Keratinocyte (primary cell): ENCODE data around the gene ERI3. TPM values are rescaled to one million over a fixed set of nuclear protein-coding genes. Genes with fewer than 3 reads are reported as not detected.

Source experiments
- DNase-seq: peaks from one replicate; pipeline ENCODE4 v3.0.0-alpha.2; 2011; ENCODE audit warnings: low read depth, missing footprints, low spot score
- FAIRE-seq: peaks from 2 replicates; lab custom pipeline; 2011; peaks lifted over from hg19 to GRCh38; lab: Jason Lieb, UNC
- H2AFZ ChIP-seq: 2 replicates; pipeline ENCODE4 v1.6.0; 2012; ENCODE audit warnings: low read length, control low read depth, inconsistent platforms; ENCODE audit not compliant: control insufficient read depth
- H3K27ac ChIP-seq: 2 replicates; pipeline ENCODE4 v1.5.1; 2011; ENCODE audit warnings: low read length; ENCODE audit not compliant: control insufficient read depth, insufficient read depth
- H3K27me3 ChIP-seq: 3 replicates; pipeline ENCODE4 v1.6.0; 2011; ENCODE audit warnings: low read length; ENCODE audit not compliant: control insufficient read depth, insufficient read depth; ENCODE audit errors: extremely low read depth
- H3K36me3 ChIP-seq, 2 experiments: 2 replicates in 1 of 2; 3 replicates in 1 of 2; pipeline ENCODE4 v1.5.1; 2011; ENCODE audit warnings: low read length in 2 of 2, mild to moderate bottlenecking in 1 of 2; ENCODE audit not compliant: control insufficient read depth in 2 of 2, insufficient read depth in 2 of 2; ENCODE audit errors: extremely low read depth in 1 of 2
- H3K4me1 ChIP-seq: 3 replicates; pipeline ENCODE4 v1.5.1; 2011; ENCODE audit warnings: low read length; ENCODE audit not compliant: control insufficient read depth, insufficient read depth; ENCODE audit errors: extremely low read depth
- H3K4me2 ChIP-seq: 3 replicates; pipeline ENCODE4 v1.6.0; 2011; ENCODE audit warnings: low read depth, low read length; ENCODE audit not compliant: control insufficient read depth, insufficient read depth; ENCODE audit errors: extremely low read depth
- H3K4me3 ChIP-seq, 3 experiments: fragments of 200-600 bp in 1 of 3; sonication (generic) in 1 of 3; 2 replicates in 2 of 3; 3 replicates in 1 of 3; pipeline ENCODE4 v1.5.1; 2011 to 2016; ENCODE audit warnings: low read length in 3 of 3, mild to moderate bottlenecking in 3 of 3, control low read depth in 2 of 3, inconsistent platforms in 1 of 3, low read depth in 1 of 3, mixed read lengths in 1 of 3, mixed run types in 1 of 3, moderate library complexity in 1 of 3; ENCODE audit not compliant: control insufficient read depth in 2 of 3, insufficient read depth in 2 of 3; ENCODE audit errors: extremely low read depth in 1 of 3
- H3K79me2 ChIP-seq: 2 replicates; pipeline ENCODE4 v1.6.0; 2012; ENCODE audit warnings: low read length; ENCODE audit not compliant: control insufficient read depth, insufficient read depth
- H3K9ac ChIP-seq: 3 replicates; pipeline ENCODE4 v1.6.0; 2011; ENCODE audit warnings: low read length; ENCODE audit not compliant: control insufficient read depth, insufficient read depth; ENCODE audit errors: extremely low read depth
- H3K9me1 ChIP-seq: 3 replicates; pipeline ENCODE4 v1.6.0; 2011; ENCODE audit warnings: low read length; ENCODE audit not compliant: control insufficient read depth, insufficient read depth; ENCODE audit errors: extremely low read depth
- H3K9me3 ChIP-seq: 2 replicates; pipeline ENCODE4 v1.5.1; 2012; ENCODE audit warnings: low read depth, low read length; ENCODE audit not compliant: control insufficient read depth
- H4K20me1 ChIP-seq: 3 replicates; pipeline ENCODE4 v1.6.0; 2011; ENCODE audit warnings: low read length; ENCODE audit not compliant: control insufficient read depth, insufficient read depth; ENCODE audit errors: extremely low read depth
- CTCF ChIP-seq, 3 experiments: IDR thresholded peaks in 1 of 3; conservative IDR thresholded peaks in 1 of 3; optimal IDR thresholded peaks in 1 of 3; 2 replicates in 2 of 3; 3 replicates in 1 of 3; pipeline versions ENCODE3 to v1.5.1; 2011; ENCODE audit warnings: low read length in 3 of 3, mild to moderate bottlenecking in 3 of 3, moderate library complexity in 2 of 3, control low read depth in 1 of 3, inconsistent platforms in 1 of 3; ENCODE audit not compliant: insufficient read depth in 2 of 3; ENCODE audit errors: extremely low read depth in 1 of 3
- EZH2 ChIP-seq: IDR thresholded peaks from one replicate; pipeline ENCODE4 v1.6.1; 2012; ENCODE audit warnings: inconsistent platforms, mild to moderate bottlenecking, low read length, moderate library complexity
- dilution Hi-C: fragments of 300-500 bp; cut with MboI; formaldehyde crosslinking; loops from one replicate; pipeline ENCODE4 v1.7.0; 2020; ENCODE audit warnings: low sequenced_read_pairs; ENCODE audit not compliant: extremely low pct_ligation_motif_present
- polyA plus RNA-seq, 5 experiments: library from polyadenylated mRNA; depleted of rRNA in 3 of 5; stranded (reverse) in 3 of 5; stranded (forward) in 1 of 5; unstranded in 1 of 5; fragments of >200 nt; gene quantifications; 1 replicate in 1 of 5; 2 replicates in 3 of 5; 3 replicates in 1 of 5; pipeline versions ENCODE4 v1.2.1 to v1.2.3, GENCODE V29; 2011 to 2012; ENCODE audit warnings: missing spikeins in 2 of 5, low read depth in 1 of 5, low replicate concordance in 1 of 5

ERI3 gene
- polyA plus RNA-seq, 1 donor (not counting 4 experiments of a cell fraction or from before 2014, with no cell fraction given): 43.7 TPM

DNA sequence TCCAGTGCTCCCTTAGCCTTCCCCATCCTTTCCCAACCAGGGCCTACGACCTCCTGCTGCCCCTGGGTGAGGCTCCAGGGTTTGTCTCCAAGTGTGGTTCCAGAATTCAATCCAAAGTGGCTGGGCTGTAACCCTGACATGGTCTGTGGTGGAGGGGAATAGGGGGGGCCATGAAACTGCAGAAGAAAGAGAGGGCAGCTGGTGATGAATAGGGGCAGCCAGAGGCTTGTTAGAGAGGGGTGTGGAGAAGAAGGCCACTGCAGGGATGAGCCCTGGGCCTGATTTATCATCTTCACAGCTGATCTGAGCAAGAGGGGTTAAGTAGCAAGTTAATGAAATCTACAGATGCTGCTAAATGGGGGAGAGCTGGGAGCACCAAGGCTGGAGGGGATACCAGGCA lies 12.9 kb upstream of the ERI3 start:
- FAIRE-seq: no peak
- TF ChIP-seq CTCF (optimal IDR thresholded peaks at IDR 0.05 in 1 of 3, IDR thresholded peaks at IDR 0.05 in 1 of 3, conservative IDR thresholded peaks at IDR 0.05 in 1 of 3; ENCODE audit: extremely low read depth in 1 of 3, insufficient read depth in 2 of 3, low read length in 3 of 3): no peak
- no peak for TF ChIP-seq EZH2
- dilution Hi-C loops: no loop called here

GRCh38 chr1:44366371-44366975 lies 11.4 kb upstream of the ERI3 start:
- Histone ChIP-seq H3K4me1 (no peaks in the 10 kb centered on the region), H3K27ac (no peak overlapping the region), H3K27me3 (peaks cover 9% of the 10 kb centered on the region), H3K79me2 (no peaks in the 10 kb centered on the region), H3K36me3 (no peaks in the 10 kb centered on the region), H3K9me1 (no peaks in the 10 kb centered on the region), H3K4me3 (no peak overlapping the region), H3K9ac (no peak overlapping the region), H3K4me2 (no peak overlapping the region), H3K9me3 (no peaks in the 10 kb centered on the region), H4K20me1 (no peaks in the 10 kb centered on the region), H2AFZ (no peak overlapping the region)
- no peak for TF ChIP-seq EZH2
- no peak for TF ChIP-seq CTCF (optimal IDR thresholded peaks at IDR 0.05 in 1 of 3, IDR thresholded peaks at IDR 0.05 in 1 of 3, conservative IDR thresholded peaks at IDR 0.05 in 1 of 3; ENCODE audit: extremely low read depth in 1 of 3, insufficient read depth in 2 of 3, low read length in 3 of 3)
- no peak for DNase-seq
- dilution Hi-C loops: no loop called here
- no peak for FAIRE-seq

More for the DNA sequence above, 12.9 kb upstream of the ERI3 start:
- Histone ChIP-seq H3K27ac (no peak overlapping the region), H4K20me1 (no peaks in the 10 kb centered on the region), H3K9ac (no peak overlapping the region), H3K4me1 (no peaks in the 10 kb centered on the region), H3K9me1 (no peaks in the 10 kb centered on the region), H3K4me2 (no peak overlapping the region), H3K4me3 (no peak overlapping the region), H3K36me3 (no peaks in the 10 kb centered on the region), H3K27me3 (peaks cover 9% of the 10 kb centered on the region), H3K9me3 (no peaks in the 10 kb centered on the region), H2AFZ (no peak overlapping the region), H3K79me2 (no peaks in the 10 kb centered on the region)
- DNase-seq: no peak
